ENCODE measurements around the gene OPALIN.

Gene OPALIN

GRCh38 chr10:96295475-96295874, 63.3 kb downstream of the OPALIN start:
- DNase-seq, result no peak

Data from inflammatory macrophage (primary cell).